Neural cell (in vitro differentiated cells): Measurements from ENCODE around the gene ZCWPW1. TPM values are rescaled to one million over a fixed set of nuclear protein-coding genes. Genes with fewer than 3 reads are reported as not detected.
A peak's percentile ranks its signal among the peaks of the same experiment; 100 is the strongest.

Experiments used
- H2AFZ ChIP-seq: fragments of 200-600, 300-800 bp; sonication (generic), shearing (Covaris generic); 2 replicates; pipeline ENCODE4 v1.6.0; 2014; ENCODE audit warnings: low read depth, mild to moderate bottlenecking, antibody characterized with exemption, low read length, moderate library complexity
- H3F3A ChIP-seq: fragments of 200-600 bp; shearing (Covaris generic); 2 replicates; pipeline ENCODE4 v1.6.1; 2016; ENCODE audit warnings: mild to moderate bottlenecking, moderate library complexity, mixed read lengths, antibody characterized with exemption, low read length; ENCODE audit not compliant: insufficient read depth, poor library complexity, severe bottlenecking
- H3K27ac ChIP-seq: fragments of 200-600, 300-800 bp; sonication (generic), shearing (Covaris generic); 2 replicates; pipeline ENCODE4 v1.5.1; 2014; ENCODE audit warnings: mild to moderate bottlenecking, low read length, moderate library complexity
- H3K27me3 ChIP-seq: fragments of 300-800, 200-600 bp; sonication (generic), shearing (Covaris generic); 2 replicates; pipeline ENCODE4 v1.6.0; 2014; ENCODE audit warnings: mild to moderate bottlenecking, low read depth, low read length, moderate library complexity; ENCODE audit not compliant: insufficient read depth
- H3K36me3 ChIP-seq: fragments of 300-800, 200-600 bp; sonication (generic), shearing (Covaris generic); 2 replicates; pipeline ENCODE4 v1.5.1; 2014; ENCODE audit warnings: mild to moderate bottlenecking, antibody characterized with exemption, low read length, moderate library complexity; ENCODE audit not compliant: insufficient read depth
- H3K4me2 ChIP-seq: fragments of 300-800, 200-600 bp; sonication (generic), shearing (Covaris generic); 2 replicates; pipeline ENCODE4 v1.6.0; 2014; ENCODE audit warnings: mild to moderate bottlenecking, low read length
- H3K4me3 ChIP-seq: fragments of 300-800, 200-600 bp; sonication (generic), shearing (Covaris generic); 2 replicates; pipeline ENCODE4 v1.5.1; 2014; ENCODE audit warnings: mild to moderate bottlenecking, low read length, moderate library complexity
- H3K79me2 ChIP-seq: fragments of 200-600 bp; shearing (Covaris generic); replicated peaks from 2 replicates; pipeline ENCODE4 v1.6.0; 2014; ENCODE audit warnings: mild to moderate bottlenecking, low read length, moderate library complexity; ENCODE audit not compliant: insufficient read depth
- H3K9ac ChIP-seq: fragments of 300-800, 200-600 bp; sonication (generic), shearing (Covaris generic); 2 replicates; pipeline ENCODE4 v1.6.1; 2016; ENCODE audit warnings: mild to moderate bottlenecking, low read length, mixed read lengths
- H3K9me2 ChIP-seq: fragments of 200-600 bp; shearing (Covaris generic); 2 replicates; pipeline ENCODE4 v1.6.1; 2016; ENCODE audit warnings: mild to moderate bottlenecking, low read length, mixed read lengths; ENCODE audit not compliant: insufficient read depth
- H3K9me3 ChIP-seq: fragments of 200-600, 300-800 bp; sonication (generic), shearing (Covaris generic); 2 replicates; pipeline ENCODE4 v1.6.1; 2016; ENCODE audit warnings: mild to moderate bottlenecking, mixed run types, low read length, moderate library complexity, mixed read lengths
- H4K20me1 ChIP-seq: fragments of 200-600 bp; shearing (Covaris generic); 2 replicates; pipeline ENCODE4 v1.6.1; 2016; ENCODE audit warnings: mild to moderate bottlenecking, mixed run types; ENCODE audit not compliant: insufficient read depth
- EP300 ChIP-seq: fragments of 450-650 bp; conservative IDR thresholded peaks from 2 replicates; pipeline ENCODE4 v1.6.1; 2014; ENCODE audit warnings: antibody characterized with exemption, mild to moderate bottlenecking, moderate library complexity; ENCODE audit not compliant: poor library complexity, severe bottlenecking
- EZH2 ChIP-seq: fragments of 200-600, 300-800 bp; shearing (Covaris generic), sonication (generic); IDR thresholded peaks from 2 replicates; pipeline ENCODE4 v1.6.1; 2014; ENCODE audit warnings: antibody characterized with exemption, low read length, borderline replicate concordance, mild to moderate bottlenecking; ENCODE audit not compliant: insufficient read depth, poor library complexity, severe bottlenecking
- MXI1 ChIP-seq: fragments of 450-650 bp; conservative IDR thresholded peaks from 2 replicates; pipeline ENCODE4 v1.6.1; 2014; ENCODE audit warnings: antibody characterized with exemption, mild to moderate bottlenecking; ENCODE audit not compliant: poor library complexity, severe bottlenecking
- POLR2AphosphoS5 ChIP-seq: IDR thresholded peaks from 2 replicates; pipeline ENCODE4 v1.6.1; 2012
- RAD21 ChIP-seq: fragments of 450-650 bp; conservative IDR thresholded peaks from 2 replicates; pipeline ENCODE4 v1.6.1; 2014; ENCODE audit warnings: antibody characterized with exemption, mild to moderate bottlenecking, moderate library complexity
- REST ChIP-seq: IDR thresholded peaks from 2 replicates; pipeline ENCODE4 v1.6.1; 2012; ENCODE audit warnings: borderline replicate concordance
- SMC3 ChIP-seq: fragments of 450-650 bp; conservative IDR thresholded peaks from 2 replicates; pipeline ENCODE4 v1.6.1; 2014; ENCODE audit warnings: antibody characterized with exemption, mild to moderate bottlenecking, moderate library complexity; ENCODE audit not compliant: poor library complexity
- TAF1 ChIP-seq: IDR thresholded peaks from 2 replicates; pipeline ENCODE4 v1.6.1; 2012; ENCODE audit warnings: low read depth
- polyA plus RNA-seq: library from polyadenylated mRNA; depleted of rRNA; stranded (reverse); fragments of >200 nt; gene quantifications from 2 replicates; pipeline ENCODE4 v1.2.3, GENCODE V29; 2014
- TF ChIP-seq, protein P1 (sequence below): fragments of 450-650 bp; IDR thresholded peaks from 2 replicates; pipeline ENCODE4 v1.5.1; 2014; ENCODE audit warnings: antibody characterized with exemption, mild to moderate bottlenecking, moderate library complexity; ENCODE audit not compliant: poor library complexity, severe bottlenecking

The ZCWPW1 gene
- polyA plus RNA-seq, 1 donor from 2014 or later = 6.8 TPM

GRCh38 chr7:100432053-100432452 lies 3.5 kb upstream of the ZCWPW1 start:
- Histone ChIP-seq H3K9me2 (no peaks in the 10 kb centered on the region), H3K27ac (no peak overlapping the region), H3K4me2 (no peak overlapping the region), H3K27me3 (no peaks in the 10 kb centered on the region), H3K9me3 (no peaks in the 10 kb centered on the region), H3K79me2 (peaks cover 25% of the 10 kb centered on the region), H3K9ac (no peak overlapping the region), H2AFZ (no peak overlapping the region), H4K20me1 (no peaks in the 10 kb centered on the region), H3K36me3 (no peaks in the 10 kb centered on the region), H3F3A (no peaks in the 10 kb centered on the region), H3K4me3 (peak overlapping the region; percentile 81)
- TF ChIP-seq EZH2 (no peak), POLR2AphosphoS5 (no peak), TAF1 (no peak), MXI1 (no peak), EP300 (no peak), SMC3 (no peak), RAD21 (no peak), REST (no peak)
- TF ChIP-seq, protein P1, sequence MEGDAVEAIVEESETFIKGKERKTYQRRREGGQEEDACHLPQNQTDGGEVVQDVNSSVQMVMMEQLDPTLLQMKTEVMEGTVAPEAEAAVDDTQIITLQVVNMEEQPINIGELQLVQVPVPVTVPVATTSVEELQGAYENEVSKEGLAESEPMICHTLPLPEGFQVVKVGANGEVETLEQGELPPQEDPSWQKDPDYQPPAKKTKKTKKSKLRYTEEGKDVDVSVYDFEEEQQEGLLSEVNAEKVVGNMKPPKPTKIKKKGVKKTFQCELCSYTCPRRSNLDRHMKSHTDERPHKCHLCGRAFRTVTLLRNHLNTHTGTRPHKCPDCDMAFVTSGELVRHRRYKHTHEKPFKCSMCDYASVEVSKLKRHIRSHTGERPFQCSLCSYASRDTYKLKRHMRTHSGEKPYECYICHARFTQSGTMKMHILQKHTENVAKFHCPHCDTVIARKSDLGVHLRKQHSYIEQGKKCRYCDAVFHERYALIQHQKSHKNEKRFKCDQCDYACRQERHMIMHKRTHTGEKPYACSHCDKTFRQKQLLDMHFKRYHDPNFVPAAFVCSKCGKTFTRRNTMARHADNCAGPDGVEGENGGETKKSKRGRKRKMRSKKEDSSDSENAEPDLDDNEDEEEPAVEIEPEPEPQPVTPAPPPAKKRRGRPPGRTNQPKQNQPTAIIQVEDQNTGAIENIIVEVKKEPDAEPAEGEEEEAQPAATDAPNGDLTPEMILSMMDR = no peak

GRCh38 chr7:100431286-100431735 lies 2.8 kb upstream of the ZCWPW1 start:
- Histone ChIP-seq H3K4me2 (peak overlapping the region; percentile 64), H3K9ac (no peak overlapping the region), H3K36me3 (no peaks in the 10 kb centered on the region), H2AFZ (no peak overlapping the region), H3K9me2 (no peaks in the 10 kb centered on the region), H3K4me3 (peak overlapping the region; percentile 81), H3K27me3 (no peaks in the 10 kb centered on the region), H3K9me3 (no peaks in the 10 kb centered on the region), H4K20me1 (no peaks in the 10 kb centered on the region), H3F3A (no peaks in the 10 kb centered on the region), H3K79me2 (peaks cover 25% of the 10 kb centered on the region), H3K27ac (no peak overlapping the region)
- no peak for TF ChIP-seq POLR2AphosphoS5
- no peak for TF ChIP-seq SMC3
- TF ChIP-seq, protein P1 = no peak
- no peak for TF ChIP-seq EP300
- TF ChIP-seq RAD21 = no peak
- no peak for TF ChIP-seq EZH2
- no peak for TF ChIP-seq TAF1
- TF ChIP-seq MXI1 = no peak
- no peak for TF ChIP-seq REST
